Stimulated activated naive CD4-positive, alpha-beta T cell treated with Interleukin-2 at 50 U/mL for 16 hours (primary cell): ENCODE data around the gene APMAP.

Source experiments
- DNase-seq: peaks from one replicate; lab custom pipeline; 2025; lab: John Stamatoyannopoulos, UW

Gene APMAP

DNA sequence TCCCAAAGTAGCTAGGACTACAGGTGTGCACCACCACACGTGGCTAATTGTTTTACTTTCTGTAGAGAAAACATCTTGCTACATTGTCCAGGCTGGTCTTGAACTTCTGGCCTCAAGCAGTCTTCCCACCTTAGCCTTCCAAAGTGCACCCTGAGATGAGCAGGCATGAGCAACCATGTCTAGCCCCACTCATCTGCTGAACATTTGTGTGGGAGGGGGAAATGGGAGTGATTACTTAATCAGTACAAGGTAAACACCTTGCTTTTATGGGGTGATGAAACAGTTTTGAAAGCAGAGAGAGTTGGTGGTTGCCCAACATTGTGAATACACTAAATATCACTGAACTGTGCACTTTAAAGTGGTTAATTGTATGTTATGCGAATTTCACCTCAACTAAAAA is 5.3 kb downstream of the APMAP start:
- DNase-seq: peak; percentile 9

- DNase-seq: no peak
Observed at GRCh38 chr20:24986436-24987015, 6.0 kb downstream of the APMAP start.

DNA sequence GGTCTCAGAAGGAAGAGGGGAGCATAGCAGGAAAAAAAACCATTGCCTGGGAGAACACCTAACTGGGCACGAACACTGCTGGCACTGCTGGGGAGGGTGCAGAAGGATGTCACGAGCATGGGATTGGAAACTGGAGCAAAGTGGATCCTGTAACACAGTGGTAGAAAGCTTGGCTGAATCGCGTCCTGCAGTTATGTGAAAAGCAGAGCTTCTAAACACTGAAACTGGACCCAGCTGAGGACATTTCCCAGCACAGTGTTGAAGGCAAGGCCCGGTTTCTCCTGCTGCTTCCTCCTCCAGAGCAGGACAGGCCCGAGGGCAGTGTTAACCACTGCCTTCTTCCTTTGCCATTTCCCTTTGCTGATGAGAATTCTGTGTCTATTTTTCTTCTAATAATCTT is 6.7 kb downstream of the APMAP start:
- no peak for DNase-seq

- no peak for DNase-seq
Observed at GRCh38 chr20:24984961-24985640, 7.5 kb downstream of the APMAP start.

DNA sequence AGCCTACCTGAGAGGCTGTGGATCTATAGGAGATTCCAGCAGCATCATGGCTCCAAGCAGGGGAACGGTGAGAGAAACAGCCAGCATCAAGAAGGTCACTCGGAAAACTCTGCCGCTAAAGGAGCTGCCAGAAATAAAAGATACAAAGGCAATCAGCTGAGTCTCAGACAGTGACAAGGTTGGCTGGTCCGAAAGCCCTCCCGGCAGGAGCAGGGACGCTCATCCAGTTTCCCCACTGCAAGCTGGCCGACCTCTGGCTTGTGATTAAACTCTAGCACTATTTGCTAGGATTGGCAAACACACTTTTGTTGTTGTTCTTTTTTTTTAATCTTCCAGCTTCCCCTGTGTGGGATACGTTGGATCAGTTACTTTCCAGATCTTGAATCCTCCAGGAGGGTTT is 8.7 kb downstream of the APMAP start:
- no peak for DNase-seq

GRCh38 chr20:24981790-24982189 is 10.8 kb downstream of the APMAP start:
- no peak for DNase-seq

DNA sequence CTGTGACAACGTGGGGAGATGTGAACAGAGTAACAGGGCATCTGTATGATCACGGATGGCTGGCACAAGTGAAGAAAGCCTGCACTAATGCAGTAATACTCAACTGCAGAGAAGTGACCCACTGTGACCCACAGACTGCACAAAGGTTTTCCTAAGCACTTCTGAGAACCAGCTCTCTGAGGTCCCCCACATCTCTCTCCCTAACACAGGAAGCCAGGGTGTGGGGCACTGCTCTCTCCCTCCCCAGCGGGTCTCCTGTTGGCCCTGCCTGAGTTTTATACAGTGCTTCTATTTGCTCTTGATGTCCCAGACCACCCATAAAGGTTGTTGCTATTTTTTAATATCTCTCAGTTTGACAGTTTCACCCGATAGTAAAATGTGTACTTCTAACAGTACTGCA is 11.3 kb downstream of the APMAP start:
- no peak for DNase-seq

DNA sequence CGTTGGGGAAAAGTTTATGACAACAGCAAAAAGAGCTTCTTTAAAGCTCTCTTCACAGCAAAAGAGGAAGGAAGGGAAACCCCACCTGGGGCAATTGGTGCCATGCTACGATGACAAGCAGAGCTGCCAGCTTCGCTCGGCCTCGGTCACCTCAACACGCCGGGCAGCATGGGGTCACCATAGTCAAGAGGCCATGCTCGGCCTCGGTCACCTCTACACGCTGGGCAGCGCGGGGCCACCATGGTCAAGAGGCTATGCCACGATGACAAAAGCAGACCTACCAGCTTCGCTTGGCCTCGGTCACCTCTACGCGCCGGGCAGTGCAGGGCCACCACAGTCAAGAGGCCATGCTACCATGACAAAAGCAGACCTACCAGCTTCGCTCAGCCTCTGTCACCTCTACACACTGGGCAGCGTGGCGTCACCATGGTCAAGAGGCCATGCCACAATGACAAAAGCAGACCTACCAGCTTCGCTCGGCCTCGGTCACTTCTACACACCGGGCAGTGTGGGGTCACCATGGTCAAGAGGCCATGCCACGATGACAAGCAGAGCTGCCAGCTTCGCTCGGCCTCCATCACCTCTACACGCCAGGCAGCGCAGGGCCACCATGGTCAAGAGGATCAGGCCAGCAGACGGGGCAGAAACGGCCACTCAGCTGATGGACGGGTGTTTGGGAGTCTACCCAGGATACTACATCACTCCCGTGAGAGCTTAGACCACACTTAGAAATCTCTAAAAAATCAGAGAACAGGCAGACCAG is 12.1 kb downstream of the APMAP start:
- DNase-seq: no peak

- no peak for DNase-seq
Observed at GRCh38 chr20:24979036-24979960, 13.3 kb downstream of the APMAP start.

- DNase-seq: no peak
Observed at GRCh38 chr20:24978513-24978912, 14.0 kb downstream of the APMAP start.

DNA sequence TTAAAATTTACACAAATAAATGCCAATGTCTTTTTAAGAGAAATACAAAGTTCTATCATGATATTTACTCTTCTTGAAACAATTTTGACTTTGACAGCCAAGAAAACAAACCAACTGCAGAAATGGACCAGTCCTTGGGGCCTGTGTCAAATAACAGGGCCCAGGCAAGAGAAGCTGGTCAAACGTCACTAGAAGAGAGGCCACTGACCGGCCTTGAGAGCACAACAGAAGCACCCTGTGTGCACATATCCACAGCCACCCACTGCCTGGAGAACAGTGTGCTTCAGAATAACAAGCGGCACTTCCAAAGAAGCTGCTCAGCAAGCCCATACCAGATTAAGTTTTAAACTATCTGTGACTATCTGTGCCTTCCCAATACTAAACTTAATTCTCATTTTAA is 14.8 kb downstream of the APMAP start:
- no peak for DNase-seq

GRCh38 chr20:24977336-24977735 is 15.2 kb downstream of the APMAP start:
- DNase-seq: no peak

- DNase-seq: no peak
Observed at GRCh38 chr20:24972341-24972740, 20.2 kb downstream of the APMAP start.

DNA sequence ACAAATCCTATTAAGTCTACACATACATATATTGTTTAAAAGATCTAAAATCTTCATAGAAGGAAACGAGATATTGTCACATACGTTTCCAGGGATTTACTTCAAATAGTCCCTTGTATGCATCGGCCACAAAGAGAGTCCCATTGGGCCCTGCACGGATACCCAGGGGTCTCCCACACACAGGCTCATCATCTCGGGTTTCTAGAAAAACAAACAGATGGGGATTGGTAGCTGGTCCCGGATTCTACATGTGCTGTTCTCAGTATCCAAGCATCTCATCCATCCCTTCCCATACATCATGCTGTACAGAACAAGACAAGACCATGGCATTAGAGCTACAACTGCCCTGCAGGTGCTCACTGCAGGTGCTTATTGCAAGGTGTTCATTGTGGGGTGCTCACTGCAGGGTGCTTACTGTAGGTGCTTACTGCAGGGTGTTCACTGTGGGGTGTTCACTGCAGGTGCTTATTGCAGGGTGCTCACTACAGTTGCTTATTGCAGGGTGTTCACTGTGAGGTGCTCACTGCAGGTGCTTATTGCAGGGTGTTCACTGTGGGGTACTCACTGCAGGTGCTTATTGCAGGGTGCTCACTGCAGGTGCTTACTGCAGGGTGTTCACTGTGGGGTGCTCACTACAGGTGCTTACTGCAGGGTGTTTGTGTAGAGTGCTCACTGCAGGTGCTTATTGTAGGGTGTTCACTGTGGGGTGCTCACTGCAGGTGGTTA is 21.0 kb downstream of the APMAP start:
- DNase-seq: no peak

DNA sequence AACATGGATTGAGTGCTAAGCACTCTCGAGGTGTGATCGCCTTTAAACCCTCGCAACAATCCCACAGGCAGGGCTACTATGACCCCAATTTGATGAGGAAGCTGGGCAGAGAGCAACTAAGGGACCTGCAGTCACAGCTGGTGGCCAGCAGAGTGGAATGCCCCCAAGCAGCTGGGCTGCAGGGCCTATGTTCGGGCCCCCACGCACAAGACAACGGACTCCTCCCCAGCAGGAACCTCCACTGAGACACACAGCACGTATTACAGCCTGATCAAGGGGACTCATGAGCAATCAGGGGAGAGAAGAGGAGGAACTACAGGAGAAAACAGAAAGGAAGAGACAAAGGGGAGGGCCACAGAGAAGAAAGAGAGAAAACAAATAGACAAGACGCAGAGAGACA is 21.8 kb downstream of the APMAP start:
- no peak for DNase-seq

- no peak for DNase-seq
Observed at GRCh38 chr20:24970030-24970553, 22.5 kb downstream of the APMAP start.

- no peak for DNase-seq
Observed at GRCh38 chr20:24969186-24970029, 23.1 kb downstream of the APMAP start.

DNA sequence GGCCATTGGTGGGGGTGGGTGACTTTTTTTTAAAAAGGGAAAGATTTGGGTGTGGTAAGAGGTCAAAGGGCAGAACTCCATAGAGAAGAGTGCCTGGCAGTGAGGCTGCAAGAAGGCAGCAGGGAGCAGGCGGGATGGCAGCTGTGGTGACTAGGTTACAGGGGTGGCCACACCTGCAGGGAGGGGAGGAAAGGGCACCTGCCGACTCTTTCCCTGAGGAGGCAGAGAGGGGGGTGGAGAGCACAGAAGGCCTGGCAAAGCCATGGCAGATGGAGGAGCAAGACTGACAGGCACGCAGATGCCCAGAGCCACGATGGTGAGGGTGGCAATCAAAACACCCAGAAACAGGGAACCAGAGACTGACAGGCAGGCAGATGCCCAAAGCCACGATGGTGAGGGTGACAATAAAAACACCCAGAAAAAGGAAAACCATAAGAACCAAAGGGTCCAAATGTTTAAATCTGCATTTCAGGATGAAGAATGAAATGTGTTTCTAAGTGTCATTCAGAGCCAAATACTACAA is 24.2 kb downstream of the APMAP start:
- no peak for DNase-seq

GRCh38 chr20:24966317-24967012 is 26.1 kb downstream of the APMAP start:
- DNase-seq: no peak
